ENCODE data around the gene TEX35. TPM values are rescaled to one million over a fixed set of nuclear protein-coding genes. Genes with fewer than 3 reads are reported as not detected.

Gene TEX35
- total RNA-seq, 1 donor from 2014 or later = not detected

DNA sequence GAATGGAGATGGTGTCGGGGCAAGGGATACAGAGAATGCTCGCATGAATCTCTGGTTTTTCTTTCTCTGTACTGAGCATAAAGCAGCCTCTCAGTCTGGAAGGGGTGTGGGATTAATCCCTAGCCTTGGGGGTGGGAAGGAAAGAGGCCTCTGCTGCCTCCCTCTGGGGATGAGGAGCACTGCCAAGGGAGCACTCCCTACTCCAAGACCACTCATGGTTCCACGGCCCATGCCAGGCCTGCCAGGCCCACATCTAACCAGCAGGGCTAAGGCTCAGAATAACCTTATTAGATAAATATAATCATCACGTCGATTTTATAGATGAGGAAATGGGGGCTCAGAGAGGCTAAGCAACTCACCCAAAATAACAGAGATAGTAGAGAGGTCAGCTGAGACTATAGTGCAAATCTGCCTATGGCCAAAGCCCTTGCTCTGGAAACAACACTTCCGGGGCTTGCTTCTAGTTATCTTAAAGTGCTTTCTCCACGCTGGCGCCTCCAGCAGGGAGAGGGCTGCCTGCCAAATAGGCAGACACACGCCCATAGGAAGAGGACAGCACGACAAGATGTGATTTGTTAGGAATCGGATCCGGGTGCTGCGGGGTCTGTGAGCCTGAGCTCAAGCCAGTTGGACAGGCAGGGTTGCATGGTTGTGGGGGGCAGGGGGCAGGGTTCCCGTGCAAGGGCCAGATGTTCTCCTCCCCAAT is 522 bp downstream of the TEX35 start:
- no peaks in the 10 kb centered on the region for H3K27me3 Mint-ChIP-seq
- no peak overlapping the region for H3K27ac Mint-ChIP-seq
- no peak for DNase-seq
- H3K9me3 Mint-ChIP-seq = no peaks in the 10 kb centered on the region
- H3K4me3 Mint-ChIP-seq = no peak overlapping the region
- intact Hi-C loops (cut with micrococcal nuclease) = no loop called here
- no peaks in the 10 kb centered on the region for H3K4me1 Mint-ChIP-seq
- H3K36me3 Mint-ChIP-seq (ENCODE audit: low read depth) = no peaks in the 10 kb centered on the region

DNA sequence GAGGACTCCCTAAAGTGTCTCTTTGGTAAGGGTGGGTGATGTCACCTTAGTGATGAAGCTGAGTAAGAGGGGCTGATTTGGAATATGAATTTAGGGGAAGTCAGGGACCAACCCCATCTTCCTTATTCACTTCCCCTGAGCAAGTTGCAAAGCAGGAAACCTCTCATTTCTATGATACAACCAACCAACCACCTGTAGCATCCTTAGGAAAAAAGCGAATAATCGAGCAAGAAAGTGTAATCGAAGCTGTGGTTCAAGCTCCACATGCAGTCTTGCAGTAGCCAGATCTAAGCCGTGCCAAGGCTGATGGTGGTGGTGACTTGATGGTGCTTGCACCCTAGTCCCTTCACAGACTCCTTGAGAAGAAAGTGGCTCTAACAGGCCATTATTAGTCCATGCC is 3.2 kb downstream of the TEX35 start:
- no peak overlapping the region for H3K27ac Mint-ChIP-seq
- H3K27me3 Mint-ChIP-seq = peaks cover 5% of the 10 kb centered on the region
- H3K4me3 Mint-ChIP-seq = no peak overlapping the region
- no peaks in the 10 kb centered on the region for H3K4me1 Mint-ChIP-seq
- H3K9me3 Mint-ChIP-seq = no peaks in the 10 kb centered on the region
- H3K36me3 Mint-ChIP-seq (ENCODE audit: low read depth) = no peaks in the 10 kb centered on the region
- no peak for DNase-seq
- intact Hi-C loops (cut with micrococcal nuclease) = no loop called here

DNA sequence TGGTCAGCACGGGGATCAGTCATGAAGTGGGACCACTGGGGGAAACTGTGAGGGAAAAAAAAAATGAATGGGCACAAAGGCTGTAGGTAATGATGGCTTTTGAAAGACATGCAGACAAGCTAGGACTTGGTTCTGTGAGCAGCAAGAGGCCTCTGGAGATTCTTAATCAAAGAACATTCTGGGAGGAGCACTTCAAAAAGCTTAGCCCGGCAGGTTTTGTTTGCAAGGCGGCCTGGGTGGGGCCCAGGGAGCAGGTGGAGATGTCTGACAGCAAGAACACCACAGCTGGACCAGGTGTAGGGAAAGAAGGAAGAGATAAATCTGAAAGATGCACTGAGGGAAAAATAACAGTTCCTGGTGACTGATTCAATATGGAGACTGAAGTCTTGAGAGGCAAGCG is 6.0 kb downstream of the TEX35 start:
- no peaks in the 10 kb centered on the region for H3K4me1 Mint-ChIP-seq
- H3K36me3 Mint-ChIP-seq (ENCODE audit: low read depth) = no peaks in the 10 kb centered on the region
- intact Hi-C loops (cut with micrococcal nuclease) = no loop called here
- H3K9me3 Mint-ChIP-seq = no peaks in the 10 kb centered on the region
- no peak for DNase-seq
- no peak overlapping the region for H3K27ac Mint-ChIP-seq
- peaks cover 5% of the 10 kb centered on the region for H3K27me3 Mint-ChIP-seq
- no peak overlapping the region for H3K4me3 Mint-ChIP-seq

DNA sequence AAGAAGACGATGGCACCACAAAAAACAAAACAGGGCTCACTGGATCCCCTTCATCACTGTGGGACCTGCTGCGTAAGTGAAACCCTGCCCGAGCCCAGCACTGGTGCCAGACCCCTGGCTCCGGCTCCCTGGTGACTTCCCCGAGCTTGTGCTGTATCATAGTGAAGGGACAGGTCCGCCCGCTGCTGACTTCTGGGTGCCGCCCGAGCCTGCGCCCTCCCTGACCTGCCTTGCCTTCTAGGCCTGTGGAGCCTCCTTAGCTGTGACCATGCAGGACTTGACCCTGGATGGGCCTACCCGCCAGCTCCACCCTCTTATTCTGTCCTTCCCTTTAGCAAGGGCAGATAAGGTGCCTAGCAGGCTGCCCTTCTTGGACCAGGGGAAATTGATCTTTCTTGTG is 7.9 kb downstream of the TEX35 start:
- Mint-ChIP-seq H3K27ac (no peak overlapping the region), H3K9me3 (no peaks in the 10 kb centered on the region), H3K4me1 (no peaks in the 10 kb centered on the region), H3K4me3 (no peak overlapping the region), H3K27me3 (peaks cover 5% of the 10 kb centered on the region), H3K36me3 (ENCODE audit: low read depth) (no peaks in the 10 kb centered on the region)
- no peak for DNase-seq
- intact Hi-C loops (cut with micrococcal nuclease) = no loop called here

DNA sequence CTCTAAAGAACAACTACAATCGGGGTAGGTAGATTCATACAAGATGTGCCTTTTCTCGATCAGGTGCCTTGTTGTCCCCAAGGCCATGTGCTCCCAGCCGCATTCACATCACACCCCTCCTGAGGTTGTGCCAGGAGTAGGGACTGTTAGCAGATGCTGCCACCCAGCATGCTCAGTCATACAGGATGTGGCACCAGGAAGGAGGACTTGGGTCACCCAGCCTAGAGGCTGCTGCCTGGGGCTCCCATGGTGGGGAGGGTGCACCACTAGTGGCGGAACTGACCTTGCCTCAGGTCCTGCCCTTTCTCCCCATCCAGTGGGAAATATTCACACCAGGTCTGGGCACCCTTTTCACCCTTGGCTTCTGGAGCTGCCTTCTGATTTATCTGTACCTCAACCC is 8.3 kb downstream of the TEX35 start:
- Mint-ChIP-seq H3K27ac (no peak overlapping the region), H3K27me3 (peaks cover 5% of the 10 kb centered on the region), H3K9me3 (no peaks in the 10 kb centered on the region), H3K4me3 (no peak overlapping the region), H3K36me3 (ENCODE audit: low read depth) (no peaks in the 10 kb centered on the region), H3K4me1 (no peaks in the 10 kb centered on the region)
- intact Hi-C loops (cut with micrococcal nuclease) = no loop called here
- no peak for DNase-seq

DNA sequence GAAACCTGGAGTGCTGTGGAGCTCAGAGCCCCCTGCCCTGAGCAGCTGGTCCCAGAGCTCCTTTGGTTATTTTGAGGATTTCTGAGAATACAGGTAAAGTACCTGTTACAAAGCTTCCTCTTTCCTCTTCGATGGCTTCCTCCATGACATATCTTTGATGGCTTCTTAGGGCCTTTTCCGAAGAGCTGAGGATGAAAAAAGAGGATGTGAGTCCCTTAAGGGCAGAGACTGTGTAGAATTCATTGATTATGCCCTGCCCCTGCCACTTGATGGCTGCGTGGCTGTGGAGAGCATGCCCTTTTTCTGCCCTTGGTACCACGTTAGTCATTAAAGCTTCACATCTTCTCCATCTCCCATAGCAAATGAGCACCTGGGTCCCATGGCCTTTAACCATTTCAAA is 14.2 kb downstream of the TEX35 start:
- Mint-ChIP-seq H3K4me3 (no peak overlapping the region), H3K36me3 (ENCODE audit: low read depth) (no peaks in the 10 kb centered on the region), H3K4me1 (no peaks in the 10 kb centered on the region), H3K27ac (no peak overlapping the region), H3K27me3 (no peaks in the 10 kb centered on the region), H3K9me3 (no peaks in the 10 kb centered on the region)
- DNase-seq = no peak
- intact Hi-C loops (cut with micrococcal nuclease) = no loop called here

DNA sequence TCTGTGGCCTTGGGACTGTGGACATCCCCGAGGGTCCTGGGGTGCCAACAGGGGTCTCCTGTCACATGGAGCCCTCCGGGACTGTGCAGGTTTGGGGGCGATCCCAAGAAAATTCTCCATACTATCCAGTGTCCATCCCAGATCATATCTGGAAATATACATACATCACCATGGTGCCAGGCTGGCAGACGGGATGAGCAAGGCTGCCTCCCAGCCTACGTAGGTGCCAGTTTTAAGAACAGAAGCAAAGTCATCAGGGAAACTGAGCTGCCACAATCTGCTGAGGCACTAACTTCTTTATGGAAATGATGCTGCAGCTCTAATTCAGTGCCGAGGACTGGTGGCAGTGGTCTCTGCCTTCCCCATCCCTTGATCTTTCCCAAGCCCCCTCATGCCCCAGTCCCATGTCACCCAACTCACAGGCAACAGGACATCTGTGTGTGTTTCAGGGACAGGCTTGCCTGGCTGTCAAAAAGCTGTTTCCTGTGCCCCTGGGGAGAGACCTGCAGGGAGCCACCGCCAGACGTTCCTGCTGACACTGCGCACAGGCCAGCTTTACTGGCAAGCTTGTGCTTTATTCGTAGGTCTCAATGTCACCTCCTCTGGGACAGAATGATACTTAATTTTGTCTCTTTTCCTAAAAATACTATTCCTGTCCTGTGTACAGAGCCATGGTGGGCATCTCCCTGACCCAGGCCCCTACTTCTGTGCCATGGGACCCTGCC is 15.5 kb downstream of the TEX35 start:
- intact Hi-C loops (cut with micrococcal nuclease) = no loop called here
- Mint-ChIP-seq H3K4me3 (no peak overlapping the region), H3K9me3 (no peaks in the 10 kb centered on the region), H3K36me3 (ENCODE audit: low read depth) (no peaks in the 10 kb centered on the region), H3K27ac (no peak overlapping the region), H3K4me1 (peaks cover 2% of the 10 kb centered on the region), H3K27me3 (no peaks in the 10 kb centered on the region)
- no peak for DNase-seq

DNA sequence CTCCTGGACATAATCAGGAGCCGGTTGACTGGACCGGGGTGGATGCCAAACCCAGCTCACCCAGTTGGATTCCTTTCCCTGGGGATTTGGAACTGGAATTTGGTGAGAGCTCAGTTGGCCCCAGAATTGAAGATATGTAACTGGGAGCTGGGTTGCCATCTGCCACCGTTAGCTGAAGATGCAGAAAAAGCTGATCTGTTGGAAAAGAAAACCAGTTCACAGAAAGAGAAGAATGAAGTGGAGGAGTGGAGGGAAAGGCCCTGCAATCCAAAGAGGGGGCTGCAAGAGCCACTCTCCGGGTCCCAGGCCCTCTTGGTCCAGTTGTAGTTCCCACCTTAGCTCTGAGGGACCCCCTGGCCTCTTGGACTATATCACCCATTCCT is 16.0 kb downstream of the TEX35 start:
- peaks cover 2% of the 10 kb centered on the region for H3K4me1 Mint-ChIP-seq
- DNase-seq = no peak
- H3K4me3 Mint-ChIP-seq = no peak overlapping the region
- no peaks in the 10 kb centered on the region for H3K27me3 Mint-ChIP-seq
- H3K27ac Mint-ChIP-seq = no peak overlapping the region
- H3K9me3 Mint-ChIP-seq = no peaks in the 10 kb centered on the region
- intact Hi-C loops (cut with micrococcal nuclease) = no loop called here
- H3K36me3 Mint-ChIP-seq (ENCODE audit: low read depth) = no peaks in the 10 kb centered on the region

DNA sequence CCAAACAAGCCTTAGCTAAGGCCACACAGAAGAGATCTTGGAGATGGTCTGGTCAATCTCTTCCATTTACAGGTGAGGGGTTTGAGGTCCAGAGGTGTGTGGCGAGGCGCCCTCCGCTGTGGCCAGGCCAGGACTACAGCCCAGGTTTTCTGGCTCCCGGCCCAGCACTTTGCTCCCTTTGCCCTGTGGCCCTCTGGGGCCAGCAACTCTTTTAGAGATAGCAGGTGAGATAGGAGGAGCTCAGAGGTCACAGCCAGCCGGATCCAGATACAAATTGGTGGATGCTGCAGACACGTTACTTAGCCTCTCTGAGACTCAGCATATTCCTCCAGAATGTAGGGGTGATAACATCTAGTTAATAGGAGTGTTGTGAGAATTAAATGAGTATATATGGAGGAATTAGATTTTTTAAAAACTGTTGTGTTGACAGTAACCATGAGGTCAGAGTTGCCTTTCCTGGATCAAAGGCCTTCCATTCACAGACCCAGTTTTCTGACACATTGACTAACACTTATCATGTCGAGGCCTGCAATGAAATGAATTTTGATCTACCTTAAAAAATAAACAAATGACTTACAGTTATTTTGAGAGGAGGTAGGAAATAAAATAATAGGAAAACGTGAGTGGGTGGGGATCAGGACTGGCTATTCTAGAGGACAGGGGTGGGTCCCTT is 16.6 kb downstream of the TEX35 start:
- intact Hi-C loops (cut with micrococcal nuclease) = no loop called here
- no peak overlapping the region for H3K27ac Mint-ChIP-seq
- H3K4me3 Mint-ChIP-seq = no peak overlapping the region
- no peaks in the 10 kb centered on the region for H3K9me3 Mint-ChIP-seq
- no peaks in the 10 kb centered on the region for H3K27me3 Mint-ChIP-seq
- H3K4me1 Mint-ChIP-seq = peaks cover 2% of the 10 kb centered on the region
- H3K36me3 Mint-ChIP-seq (ENCODE audit: low read depth) = no peaks in the 10 kb centered on the region
- no peak for DNase-seq

DNA sequence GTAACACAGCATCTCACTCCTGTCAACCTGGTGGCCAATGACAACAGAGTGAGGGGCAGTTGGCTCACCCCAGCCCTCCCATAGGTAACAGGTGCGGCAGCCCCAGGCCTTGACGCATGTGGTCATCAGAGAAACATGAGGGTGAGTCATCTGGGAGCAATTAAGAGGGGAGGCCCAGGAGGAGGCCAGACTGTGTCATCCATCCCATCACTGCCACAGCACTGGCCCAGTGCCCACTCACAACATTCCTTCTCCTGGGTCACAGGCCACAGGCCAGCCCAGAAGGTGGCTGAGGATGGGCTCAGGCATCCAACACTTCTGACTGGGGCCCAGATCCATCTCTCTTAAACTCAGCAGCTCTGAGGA is 17.1 kb downstream of the TEX35 start:
- Mint-ChIP-seq H3K27me3 (no peaks in the 10 kb centered on the region), H3K4me1 (peaks cover 2% of the 10 kb centered on the region), H3K27ac (no peak overlapping the region), H3K9me3 (no peaks in the 10 kb centered on the region), H3K4me3 (no peak overlapping the region), H3K36me3 (ENCODE audit: low read depth) (no peaks in the 10 kb centered on the region)
- intact Hi-C loops (cut with micrococcal nuclease) = no loop called here
- no peak for DNase-seq

DNA sequence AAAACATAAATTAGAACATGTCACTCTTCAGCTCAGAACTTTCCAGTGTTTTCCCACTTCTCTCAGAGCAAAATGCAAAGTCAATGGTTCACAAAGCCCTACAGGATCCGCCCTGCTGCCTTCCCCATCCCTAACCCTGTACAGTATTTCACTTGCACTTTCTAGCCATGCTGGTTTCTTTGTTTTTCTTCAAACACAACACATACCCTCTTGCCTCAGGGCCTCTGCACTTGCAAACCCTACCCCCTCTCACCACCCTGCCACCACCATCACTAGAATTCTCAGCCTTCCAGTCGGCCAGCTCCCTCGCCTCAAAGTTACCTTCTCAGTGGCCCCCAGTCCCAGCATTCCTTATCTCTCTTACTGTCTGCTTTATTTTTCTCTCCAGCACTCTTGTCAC is 17.6 kb downstream of the TEX35 start:
- intact Hi-C loops (cut with micrococcal nuclease) = no loop called here

DNA sequence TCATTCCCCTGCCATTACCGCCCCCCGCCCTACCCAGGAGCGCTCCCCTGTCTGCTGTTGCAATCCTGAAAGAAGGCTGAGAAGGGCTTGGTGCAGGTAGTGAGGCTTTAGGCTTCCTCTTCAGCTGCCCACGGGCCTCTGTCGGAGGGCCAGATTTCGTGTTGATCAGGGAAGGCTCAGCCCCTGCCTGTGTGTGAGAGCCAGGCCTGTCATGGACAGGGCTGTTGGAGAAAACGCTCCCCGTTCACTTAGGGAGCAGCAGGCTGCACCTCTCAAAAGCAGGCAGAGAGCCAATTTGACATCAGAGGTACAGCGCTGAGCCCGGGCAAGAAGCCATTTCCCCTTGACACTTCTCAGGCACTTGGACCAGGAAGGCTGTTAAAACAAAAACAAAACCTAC is 19.0 kb downstream of the TEX35 start:
- Mint-ChIP-seq H3K9me3 (no peaks in the 10 kb centered on the region), H3K27ac (no peak overlapping the region), H3K4me3 (no peak overlapping the region), H3K27me3 (no peaks in the 10 kb centered on the region), H3K4me1 (peaks cover 2% of the 10 kb centered on the region), H3K36me3 (ENCODE audit: low read depth) (no peaks in the 10 kb centered on the region)
- intact Hi-C loops (cut with micrococcal nuclease) = loop anchor here (1.0 to 2.0 kb wide), 2 partner anchors 221 to 471 kb away; no protein-coding TSS in a partner anchor
- no peak for DNase-seq

More for the DNA sequence above, 17.6 kb downstream of the TEX35 start:
- no peaks in the 10 kb centered on the region for H3K27me3 Mint-ChIP-seq
- H3K27ac Mint-ChIP-seq = no peak overlapping the region
- no peak overlapping the region for H3K4me3 Mint-ChIP-seq
- no peaks in the 10 kb centered on the region for H3K9me3 Mint-ChIP-seq
- no peaks in the 10 kb centered on the region for H3K36me3 Mint-ChIP-seq (ENCODE audit: low read depth)
- DNase-seq = no peak
- H3K4me1 Mint-ChIP-seq = peaks cover 2% of the 10 kb centered on the region

DNA sequence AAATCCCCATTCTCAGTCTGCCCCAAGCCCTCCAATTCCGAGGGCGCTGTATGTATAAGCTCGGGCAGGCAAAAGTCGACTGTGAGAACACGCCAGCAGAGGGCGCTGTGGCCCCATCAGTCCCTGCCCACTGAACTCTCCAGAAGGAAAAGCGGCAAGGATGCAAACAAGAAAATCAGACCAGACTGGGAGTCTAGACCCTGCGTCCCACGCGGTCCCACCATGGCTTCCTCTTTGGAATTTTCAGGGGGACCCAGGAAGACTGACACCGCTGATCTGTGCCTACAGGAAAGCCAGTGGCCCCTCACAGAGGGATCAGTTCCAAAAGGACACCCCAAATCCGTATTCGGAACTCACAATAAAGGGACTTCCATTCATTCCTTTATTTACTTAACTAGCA is 19.5 kb downstream of the TEX35 start:
- intact Hi-C loops (cut with micrococcal nuclease) = loop anchor here (1.0 to 2.0 kb wide), 2 partner anchors 221 to 470 kb away; no protein-coding TSS in a partner anchor
- Mint-ChIP-seq H3K4me3 (no peak overlapping the region), H3K9me3 (no peaks in the 10 kb centered on the region), H3K36me3 (ENCODE audit: low read depth) (no peaks in the 10 kb centered on the region), H3K27ac (no peak overlapping the region), H3K27me3 (no peaks in the 10 kb centered on the region), H3K4me1 (peaks cover 2% of the 10 kb centered on the region)
- DNase-seq = peak; percentile 92

Data from activated CD4-positive, alpha-beta T cell treated with anti-CD3 and anti-CD28 coated beads, Interleukin-2, amount 10 ng/mL, durations not matched to agents 24 days and 14 days (primary cell).